Measurements from ENCODE around the gene AP1G2. TPM values are rescaled to one million over a fixed set of nuclear protein-coding genes. Genes with fewer than 3 reads are reported as not detected.

The AP1G2 gene
- polyA plus RNA-seq, 1 donor from 2014 or later: 127 TPM

DNA sequence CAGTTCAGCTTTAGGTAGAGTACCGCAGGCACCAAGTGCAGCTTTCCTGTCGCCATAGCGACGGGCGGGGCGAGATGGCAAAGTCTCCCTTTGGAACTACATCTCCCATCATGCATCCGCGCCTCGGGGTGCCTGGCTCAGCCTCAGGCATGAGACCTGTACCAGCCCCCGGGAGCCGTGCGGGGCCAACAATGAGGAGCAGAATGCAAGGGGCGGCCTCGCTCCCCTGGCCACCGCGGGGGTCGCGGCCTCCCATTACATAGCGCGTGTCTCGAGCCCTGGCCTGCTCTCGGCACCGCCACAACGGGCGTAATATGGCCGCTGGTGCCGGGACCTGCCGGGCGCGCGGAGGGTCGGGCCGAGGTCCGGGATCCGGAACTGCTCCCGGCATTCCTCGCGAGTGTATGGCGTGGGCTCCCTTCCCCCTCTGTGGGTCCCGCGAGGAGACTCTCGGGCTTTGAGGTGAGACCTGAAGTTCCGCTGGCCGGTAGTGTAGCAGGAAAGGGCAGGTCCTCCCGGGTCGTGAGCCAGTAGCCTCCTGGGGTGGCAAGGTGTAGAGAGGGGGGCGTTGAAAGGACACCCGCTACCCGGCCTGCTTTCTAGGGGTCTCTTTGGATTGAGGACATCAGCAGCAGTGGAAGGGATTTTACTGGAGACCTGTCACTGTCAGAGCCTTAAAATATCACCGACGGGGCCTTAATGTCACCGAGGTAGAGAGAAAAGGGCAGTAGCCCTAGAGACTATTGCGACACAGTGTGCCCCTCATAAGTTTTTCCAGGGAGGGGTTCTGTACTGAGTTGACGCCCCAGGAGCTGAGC, 11.5 kb downstream of the AP1G2 start, which contains the start of gene THTPA:
THTPA (plus strand) TSS at position 390 of the 818 bp plus-strand sequence. CDS start 487 bp downstream, outside the sequence.
- H2AFZ ChIP-seq (ENCODE audit: low read depth, low read length): peak within 1 kb of the TSS; percentile 85

DNA sequence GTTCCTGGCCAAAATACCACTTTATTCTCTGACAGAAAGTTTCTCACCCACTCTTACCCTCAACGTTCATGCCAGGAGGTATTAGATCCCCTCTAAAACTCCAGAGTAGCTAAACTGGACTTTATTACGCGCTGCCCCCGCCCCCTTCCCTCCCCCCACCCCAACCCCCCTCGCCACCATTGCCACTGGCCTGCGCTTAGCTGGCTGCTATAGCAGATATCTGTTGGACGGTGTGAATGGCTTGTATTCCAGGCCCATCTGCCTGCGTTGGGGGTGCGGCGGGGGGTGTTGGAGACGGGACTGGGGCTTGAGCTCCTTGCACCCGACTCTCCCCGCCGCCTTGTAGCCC, 12.1 kb downstream of the AP1G2 start:
- Histone ChIP-seq H3K9me2 (ENCODE audit: insufficient read depth, low read length) (no peaks in the 10 kb centered on the region), H3K27ac (ENCODE audit: low read length) (peak overlapping the region; percentile 89), H2AFZ (ENCODE audit: low read depth, low read length) (peak overlapping the region; percentile 85), H3K9me3 (ENCODE audit: low read length) (no peaks in the 10 kb centered on the region), H3K36me3 (ENCODE audit: insufficient read depth, low read length) (no peaks in the 10 kb centered on the region), H3K4me2 (ENCODE audit: low read length) (peak overlapping the region; percentile 97), H3K9ac (ENCODE audit: low read length) (peak overlapping the region; percentile 97), H4K20me1 (ENCODE audit: insufficient read depth) (no peaks in the 10 kb centered on the region), H3K4me3 (ENCODE audit: low read length) (peak overlapping the region; percentile 95), H3F3A (ENCODE audit: insufficient read depth, low read length, poor library complexity, severe bottlenecking) (no peaks in the 10 kb centered on the region), H3K27me3 (ENCODE audit: insufficient read depth, low read depth, low read length) (no peaks in the 10 kb centered on the region), H3K79me2 (replicated peaks; ENCODE audit: insufficient read depth, low read length) (peaks cover 23% of the 10 kb centered on the region)
- TF ChIP-seq MXI1 (conservative IDR thresholded peaks at IDR 0.05; ENCODE audit: poor library complexity, severe bottlenecking): no peak
- TF ChIP-seq RAD21 (conservative IDR thresholded peaks at IDR 0.05): no peak
- no peak for TF ChIP-seq EP300 (conservative IDR thresholded peaks at IDR 0.05; ENCODE audit: poor library complexity, severe bottlenecking)
- no peak for TF ChIP-seq EZH2 (IDR thresholded peaks at IDR 0.05; ENCODE audit: borderline replicate concordance, insufficient read depth, low read length, poor library complexity, severe bottlenecking)
- TF ChIP-seq, protein P1, sequence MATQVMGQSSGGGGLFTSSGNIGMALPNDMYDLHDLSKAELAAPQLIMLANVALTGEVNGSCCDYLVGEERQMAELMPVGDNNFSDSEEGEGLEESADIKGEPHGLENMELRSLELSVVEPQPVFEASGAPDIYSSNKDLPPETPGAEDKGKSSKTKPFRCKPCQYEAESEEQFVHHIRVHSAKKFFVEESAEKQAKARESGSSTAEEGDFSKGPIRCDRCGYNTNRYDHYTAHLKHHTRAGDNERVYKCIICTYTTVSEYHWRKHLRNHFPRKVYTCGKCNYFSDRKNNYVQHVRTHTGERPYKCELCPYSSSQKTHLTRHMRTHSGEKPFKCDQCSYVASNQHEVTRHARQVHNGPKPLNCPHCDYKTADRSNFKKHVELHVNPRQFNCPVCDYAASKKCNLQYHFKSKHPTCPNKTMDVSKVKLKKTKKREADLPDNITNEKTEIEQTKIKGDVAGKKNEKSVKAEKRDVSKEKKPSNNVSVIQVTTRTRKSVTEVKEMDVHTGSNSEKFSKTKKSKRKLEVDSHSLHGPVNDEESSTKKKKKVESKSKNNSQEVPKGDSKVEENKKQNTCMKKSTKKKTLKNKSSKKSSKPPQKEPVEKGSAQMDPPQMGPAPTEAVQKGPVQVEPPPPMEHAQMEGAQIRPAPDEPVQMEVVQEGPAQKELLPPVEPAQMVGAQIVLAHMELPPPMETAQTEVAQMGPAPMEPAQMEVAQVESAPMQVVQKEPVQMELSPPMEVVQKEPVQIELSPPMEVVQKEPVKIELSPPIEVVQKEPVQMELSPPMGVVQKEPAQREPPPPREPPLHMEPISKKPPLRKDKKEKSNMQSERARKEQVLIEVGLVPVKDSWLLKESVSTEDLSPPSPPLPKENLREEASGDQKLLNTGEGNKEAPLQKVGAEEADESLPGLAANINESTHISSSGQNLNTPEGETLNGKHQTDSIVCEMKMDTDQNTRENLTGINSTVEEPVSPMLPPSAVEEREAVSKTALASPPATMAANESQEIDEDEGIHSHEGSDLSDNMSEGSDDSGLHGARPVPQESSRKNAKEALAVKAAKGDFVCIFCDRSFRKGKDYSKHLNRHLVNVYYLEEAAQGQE (IDR thresholded peaks at IDR 0.05; ENCODE audit: borderline replicate concordance): no peak
- TF ChIP-seq, protein P2, sequence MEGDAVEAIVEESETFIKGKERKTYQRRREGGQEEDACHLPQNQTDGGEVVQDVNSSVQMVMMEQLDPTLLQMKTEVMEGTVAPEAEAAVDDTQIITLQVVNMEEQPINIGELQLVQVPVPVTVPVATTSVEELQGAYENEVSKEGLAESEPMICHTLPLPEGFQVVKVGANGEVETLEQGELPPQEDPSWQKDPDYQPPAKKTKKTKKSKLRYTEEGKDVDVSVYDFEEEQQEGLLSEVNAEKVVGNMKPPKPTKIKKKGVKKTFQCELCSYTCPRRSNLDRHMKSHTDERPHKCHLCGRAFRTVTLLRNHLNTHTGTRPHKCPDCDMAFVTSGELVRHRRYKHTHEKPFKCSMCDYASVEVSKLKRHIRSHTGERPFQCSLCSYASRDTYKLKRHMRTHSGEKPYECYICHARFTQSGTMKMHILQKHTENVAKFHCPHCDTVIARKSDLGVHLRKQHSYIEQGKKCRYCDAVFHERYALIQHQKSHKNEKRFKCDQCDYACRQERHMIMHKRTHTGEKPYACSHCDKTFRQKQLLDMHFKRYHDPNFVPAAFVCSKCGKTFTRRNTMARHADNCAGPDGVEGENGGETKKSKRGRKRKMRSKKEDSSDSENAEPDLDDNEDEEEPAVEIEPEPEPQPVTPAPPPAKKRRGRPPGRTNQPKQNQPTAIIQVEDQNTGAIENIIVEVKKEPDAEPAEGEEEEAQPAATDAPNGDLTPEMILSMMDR (IDR thresholded peaks at IDR 0.05; ENCODE audit: poor library complexity, severe bottlenecking): no peak
- no peak for TF ChIP-seq SMC3 (conservative IDR thresholded peaks at IDR 0.05; ENCODE audit: poor library complexity)
- TF ChIP-seq POLR2AphosphoS5 (IDR thresholded peaks at IDR 0.05): no peak

More for the DNA sequence above, 11.5 kb downstream of the AP1G2 start, which contains the start of gene THTPA:
- Histone ChIP-seq H3K9me2 (ENCODE audit: insufficient read depth, low read length) (no peaks in the 10 kb centered on the region), H3K9ac (ENCODE audit: low read length) (peak within 1 kb of the TSS; percentile 97), H3K79me2 (replicated peaks; ENCODE audit: insufficient read depth, low read length) (peaks cover 20% of the 10 kb centered on the region), H3K4me2 (ENCODE audit: low read length) (peak within 1 kb of the TSS; percentile 97), H3K36me3 (ENCODE audit: insufficient read depth, low read length) (no peaks in the 10 kb centered on the region), H4K20me1 (ENCODE audit: insufficient read depth) (no peaks in the 10 kb centered on the region), H3K4me3 (ENCODE audit: low read length) (peak within 1 kb of the TSS; percentile 95), H3K27me3 (ENCODE audit: insufficient read depth, low read depth, low read length) (no peaks in the 10 kb centered on the region), H3K9me3 (ENCODE audit: low read length) (no peaks in the 10 kb centered on the region), H3K27ac (ENCODE audit: low read length) (peak within 1 kb of the TSS; percentile 89), H3F3A (ENCODE audit: insufficient read depth, low read length, poor library complexity, severe bottlenecking) (no peaks in the 10 kb centered on the region)
- TF ChIP-seq TAF1 (IDR thresholded peaks at IDR 0.05; ENCODE audit: low read depth) (peak; percentile 90), EP300 (conservative IDR thresholded peaks at IDR 0.05; ENCODE audit: poor library complexity, severe bottlenecking) (peak; percentile 63), MXI1 (conservative IDR thresholded peaks at IDR 0.05; ENCODE audit: poor library complexity, severe bottlenecking) (peak; percentile 94), POLR2AphosphoS5 (IDR thresholded peaks at IDR 0.05) (peak; percentile 89), RAD21 (conservative IDR thresholded peaks at IDR 0.05) (peak; percentile 51), SMC3 (conservative IDR thresholded peaks at IDR 0.05; ENCODE audit: poor library complexity) (peak; percentile 59), EZH2 (IDR thresholded peaks at IDR 0.05; ENCODE audit: borderline replicate concordance, insufficient read depth, low read length, poor library complexity, severe bottlenecking) (no peak)
- TF ChIP-seq, protein P2 (IDR thresholded peaks at IDR 0.05; ENCODE audit: poor library complexity, severe bottlenecking): peak; percentile 26
- TF ChIP-seq, protein P1 (IDR thresholded peaks at IDR 0.05; ENCODE audit: borderline replicate concordance): peak; percentile 77
